ENCODE results near the gene PGAP6. TPM values are rescaled to one million over a fixed set of nuclear protein-coding genes. Genes with fewer than 3 reads are reported as not detected.

PGAP6 gene
- total and polyA plus RNA-seq, 2 of the 13 experiments (the other 11 are each of a cell fraction or from before 2014, with no cell fraction given), result 52.7 to 136 TPM

DNA sequence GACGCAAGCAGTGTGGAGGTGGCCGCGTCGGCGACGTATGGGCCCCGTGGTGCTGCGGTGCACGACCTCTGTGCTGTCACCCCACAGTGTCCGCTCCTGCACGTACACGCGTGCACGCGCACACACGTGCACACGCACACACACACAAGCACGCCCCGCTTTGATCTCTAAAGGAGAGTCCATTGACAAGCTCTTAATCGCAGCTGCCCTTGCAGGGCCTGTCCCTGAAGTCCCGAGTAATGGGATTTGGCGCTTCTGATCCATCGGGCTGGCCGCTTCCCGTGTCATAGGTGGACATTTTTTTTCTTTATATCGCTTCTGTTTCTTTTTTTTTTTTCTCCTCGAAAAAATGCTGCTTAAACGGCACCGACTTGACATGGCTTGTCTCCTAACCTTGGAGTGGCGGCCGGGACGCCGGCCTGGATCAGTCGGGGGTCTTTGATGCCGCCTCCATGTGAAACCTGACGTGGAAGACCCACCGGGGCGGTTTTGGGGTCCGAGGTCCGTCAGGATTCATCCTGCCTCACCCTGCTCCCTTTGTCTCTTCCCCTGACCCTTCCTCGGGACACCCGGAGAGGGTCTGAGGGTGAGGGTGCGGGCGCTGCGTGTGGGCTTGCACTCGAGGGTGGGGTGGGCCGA is 21.0 kb downstream of the PGAP6 start (continued):
- TF ChIP-seq, protein P1, sequence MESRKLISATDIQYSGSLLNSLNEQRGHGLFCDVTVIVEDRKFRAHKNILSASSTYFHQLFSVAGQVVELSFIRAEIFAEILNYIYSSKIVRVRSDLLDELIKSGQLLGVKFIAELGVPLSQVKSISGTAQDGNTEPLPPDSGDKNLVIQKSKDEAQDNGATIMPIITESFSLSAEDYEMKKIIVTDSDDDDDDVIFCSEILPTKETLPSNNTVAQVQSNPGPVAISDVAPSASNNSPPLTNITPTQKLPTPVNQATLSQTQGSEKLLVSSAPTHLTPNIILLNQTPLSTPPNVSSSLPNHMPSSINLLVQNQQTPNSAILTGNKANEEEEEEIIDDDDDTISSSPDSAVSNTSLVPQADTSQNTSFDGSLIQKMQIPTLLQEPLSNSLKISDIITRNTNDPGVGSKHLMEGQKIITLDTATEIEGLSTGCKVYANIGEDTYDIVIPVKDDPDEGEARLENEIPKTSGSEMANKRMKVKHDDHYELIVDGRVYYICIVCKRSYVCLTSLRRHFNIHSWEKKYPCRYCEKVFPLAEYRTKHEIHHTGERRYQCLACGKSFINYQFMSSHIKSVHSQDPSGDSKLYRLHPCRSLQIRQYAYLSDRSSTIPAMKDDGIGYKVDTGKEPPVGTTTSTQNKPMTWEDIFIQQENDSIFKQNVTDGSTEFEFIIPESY (CRISPR knock-in tag; IDR thresholded peaks at IDR 0.05), result 0 out of 2 replicates have a peak, but pooled peaks have one; percentile 72
- no peak for TF ChIP-seq ZNF530 (CRISPR knock-in tag; IDR thresholded peaks at IDR 0.05; ENCODE audit: low read depth)
- TF ChIP-seq ZNF776 (CRISPR knock-in tag; IDR thresholded peaks at IDR 0.05), result 0 out of 2 replicates have a peak, but pooled peaks have one; percentile 26
- 0 out of 2 replicates have a peak, but pooled peaks have one; percentile 4 for TF ChIP-seq MEF2D (CRISPR knock-in tag; IDR thresholded peaks at IDR 0.05)
- TF ChIP-seq CCDC6 (CRISPR knock-in tag; IDR thresholded peaks at IDR 0.05), result no peak
- TF ChIP-seq SALL1 (CRISPR knock-in tag; IDR thresholded peaks at IDR 0.05), result no peak
- TF ChIP-seq PHF21A (CRISPR knock-in tag; IDR thresholded peaks at IDR 0.05), result 0 out of 2 replicates have a peak, but pooled peaks have one; percentile 4
- TF ChIP-seq MED13 (CRISPR knock-in tag; IDR thresholded peaks at IDR 0.05), result no peak
- no peak for TF ChIP-seq MATR3 (CRISPR knock-in tag; IDR thresholded peaks at IDR 0.05)
- TF ChIP-seq HNRNPLL (IDR thresholded peaks at IDR 0.05; ENCODE audit: low read depth, low read length, poor library complexity, severe bottlenecking), result peak; percentile 48
- no peak for TF ChIP-seq GLI4 (CRISPR knock-in tag; IDR thresholded peaks at IDR 0.05; ENCODE audit: borderline replicate concordance)
- no peak for TF ChIP-seq ELF3 (CRISPR knock-in tag; IDR thresholded peaks at IDR 0.05)
- no peak for TF ChIP-seq CAMTA2 (CRISPR knock-in tag; IDR thresholded peaks at IDR 0.05; ENCODE audit: borderline replicate concordance)
- no peak for TF ChIP-seq ZFP62 (CRISPR knock-in tag; IDR thresholded peaks at IDR 0.05)
- no peak for TF ChIP-seq EED (CRISPR knock-in tag; IDR thresholded peaks at IDR 0.05)
- TF ChIP-seq ZNF547 (CRISPR knock-in tag; IDR thresholded peaks at IDR 0.05), result no peak
- no peak for TF ChIP-seq ZNF552 (CRISPR knock-in tag; IDR thresholded peaks at IDR 0.05; ENCODE audit: borderline replicate concordance)
- TF ChIP-seq, protein P2, sequence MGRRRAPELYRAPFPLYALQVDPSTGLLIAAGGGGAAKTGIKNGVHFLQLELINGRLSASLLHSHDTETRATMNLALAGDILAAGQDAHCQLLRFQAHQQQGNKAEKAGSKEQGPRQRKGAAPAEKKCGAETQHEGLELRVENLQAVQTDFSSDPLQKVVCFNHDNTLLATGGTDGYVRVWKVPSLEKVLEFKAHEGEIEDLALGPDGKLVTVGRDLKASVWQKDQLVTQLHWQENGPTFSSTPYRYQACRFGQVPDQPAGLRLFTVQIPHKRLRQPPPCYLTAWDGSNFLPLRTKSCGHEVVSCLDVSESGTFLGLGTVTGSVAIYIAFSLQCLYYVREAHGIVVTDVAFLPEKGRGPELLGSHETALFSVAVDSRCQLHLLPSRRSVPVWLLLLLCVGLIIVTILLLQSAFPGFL (CRISPR knock-in tag; IDR thresholded peaks at IDR 0.05), result no peak
- TF ChIP-seq ZNF607 (CRISPR knock-in tag; IDR thresholded peaks at IDR 0.05; ENCODE audit: borderline replicate concordance), result peak; percentile 25; the same call in 1 of the 2 replicates
- TF ChIP-seq ZNF12 (CRISPR knock-in tag; IDR thresholded peaks at IDR 0.05), result no peak
- TF ChIP-seq GATAD2A (CRISPR knock-in tag; IDR thresholded peaks at IDR 0.05), result no peak
- TF ChIP-seq TOPORS (CRISPR knock-in tag; IDR thresholded peaks at IDR 0.05), result no peak
- TF ChIP-seq TEAD3 (CRISPR knock-in tag; optimal IDR thresholded peaks at IDR 0.05; ENCODE audit: borderline replicate concordance), result peak; percentile 23
- TF ChIP-seq ZNF556 (CRISPR knock-in tag; IDR thresholded peaks at IDR 0.05; ENCODE audit: borderline replicate concordance), result 0 out of 2 replicates have a peak, but pooled peaks have one; percentile 7
- TF ChIP-seq ZC3H4 (CRISPR knock-in tag; IDR thresholded peaks at IDR 0.05; ENCODE audit: borderline replicate concordance), result no peak
- TF ChIP-seq PCBP1 (IDR thresholded peaks at IDR 0.05; ENCODE audit: borderline replicate concordance, low read depth, low read length), result no peak
